Glomerular visceral epithelial cell (primary cell): Measurements from ENCODE around the gene SH3BP5L.

Source experiments
- DNase-seq: peaks from one replicate; pipeline ENCODE4 v3.0.0-alpha.2; 2016; ENCODE audit errors: extremely low spot score

Gene SH3BP5L

GRCh38 chr1:248779350-248779749 lies 46.4 kb downstream of the SH3BP5L start:
- no peak for DNase-seq

GRCh38 chr1:248778906-248779305 lies 46.8 kb downstream of the SH3BP5L start:
- no peak for DNase-seq

- DNase-seq = no peak
Observed at GRCh38 chr1:248776991-248777390, 48.7 kb downstream of the SH3BP5L start.

GRCh38 chr1:248775441-248775840 lies 50.3 kb downstream of the SH3BP5L start:
- no peak for DNase-seq
